Measurements from ENCODE around the gene CANT1. TPM values are rescaled to one million over a fixed set of nuclear protein-coding genes. Genes with fewer than 3 reads are reported as not detected.

Gene CANT1
- total RNA-seq, 1 experiment from 2014 or later: 97.1 TPM

DNA sequence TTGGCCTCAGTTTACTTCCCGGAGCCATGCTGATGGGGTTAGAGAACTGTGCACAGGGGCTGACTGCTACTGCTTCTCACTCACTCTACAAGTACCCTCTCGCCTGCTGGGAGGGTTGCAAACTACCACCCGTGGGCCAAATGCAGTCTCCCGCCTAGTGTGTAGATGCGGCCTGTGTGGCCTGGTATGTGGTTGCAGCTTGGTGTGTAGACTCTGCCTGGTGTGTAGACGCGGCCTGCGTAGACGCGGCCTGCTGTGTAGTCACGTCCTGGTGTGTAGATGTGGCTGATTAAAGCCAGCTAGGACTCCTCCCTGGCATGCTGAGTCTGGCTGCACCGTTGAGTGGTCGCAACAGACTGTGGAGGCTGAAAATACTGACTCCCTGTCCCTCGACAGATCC lies 7.3 kb downstream of the CANT1 start:
- Histone ChIP-seq H3K9me3 (ENCODE audit: control insufficient read depth in 1 of 2, insufficient read depth in 1 of 2, low read depth in 1 of 2, low read length in 2 of 2) (no peaks in the 10 kb centered on the region), H3K9me2 (ENCODE audit: insufficient read depth) (no peaks in the 10 kb centered on the region), H3K4me1 (ENCODE audit: control insufficient read depth in 1 of 2, insufficient read depth in 2 of 2, low read length in 2 of 2) (peaks cover 5 to 18% of the 10 kb centered on the region in 2 experiments; a peak in 3 of 4 replicates), H3K4me3 (replicated peaks in 1 of 2; ENCODE audit: low read depth in 1 of 2, low read length in 2 of 2) (no peak overlapping the region), H3K9ac (ENCODE audit: low read length) (no peak overlapping the region), H3K27me3 (ENCODE audit: insufficient read depth, low read length) (no peaks in the 10 kb centered on the region), H3K4me2 (ENCODE audit: low read length) (no peak overlapping the region), H2AFZ (ENCODE audit: low read depth, low read length, poor library complexity, severe bottlenecking) (no peak overlapping the region), H4K20me1 (ENCODE audit: insufficient read depth) (no peaks in the 10 kb centered on the region), H3K27ac (ENCODE audit: low read depth, low read length) (no peak overlapping the region), H3K36me3 (ENCODE audit: control insufficient read depth in 1 of 2, insufficient read depth in 2 of 2, low read length in 2 of 2) (peaks cover 18 to 19% of the 10 kb centered on the region in 2 experiments; a peak in 3 of 4 replicates), H3K79me2 (ENCODE audit: insufficient read depth, low read length) (peaks cover 85% of the 10 kb centered on the region)
- TF ChIP-seq, protein P1, sequence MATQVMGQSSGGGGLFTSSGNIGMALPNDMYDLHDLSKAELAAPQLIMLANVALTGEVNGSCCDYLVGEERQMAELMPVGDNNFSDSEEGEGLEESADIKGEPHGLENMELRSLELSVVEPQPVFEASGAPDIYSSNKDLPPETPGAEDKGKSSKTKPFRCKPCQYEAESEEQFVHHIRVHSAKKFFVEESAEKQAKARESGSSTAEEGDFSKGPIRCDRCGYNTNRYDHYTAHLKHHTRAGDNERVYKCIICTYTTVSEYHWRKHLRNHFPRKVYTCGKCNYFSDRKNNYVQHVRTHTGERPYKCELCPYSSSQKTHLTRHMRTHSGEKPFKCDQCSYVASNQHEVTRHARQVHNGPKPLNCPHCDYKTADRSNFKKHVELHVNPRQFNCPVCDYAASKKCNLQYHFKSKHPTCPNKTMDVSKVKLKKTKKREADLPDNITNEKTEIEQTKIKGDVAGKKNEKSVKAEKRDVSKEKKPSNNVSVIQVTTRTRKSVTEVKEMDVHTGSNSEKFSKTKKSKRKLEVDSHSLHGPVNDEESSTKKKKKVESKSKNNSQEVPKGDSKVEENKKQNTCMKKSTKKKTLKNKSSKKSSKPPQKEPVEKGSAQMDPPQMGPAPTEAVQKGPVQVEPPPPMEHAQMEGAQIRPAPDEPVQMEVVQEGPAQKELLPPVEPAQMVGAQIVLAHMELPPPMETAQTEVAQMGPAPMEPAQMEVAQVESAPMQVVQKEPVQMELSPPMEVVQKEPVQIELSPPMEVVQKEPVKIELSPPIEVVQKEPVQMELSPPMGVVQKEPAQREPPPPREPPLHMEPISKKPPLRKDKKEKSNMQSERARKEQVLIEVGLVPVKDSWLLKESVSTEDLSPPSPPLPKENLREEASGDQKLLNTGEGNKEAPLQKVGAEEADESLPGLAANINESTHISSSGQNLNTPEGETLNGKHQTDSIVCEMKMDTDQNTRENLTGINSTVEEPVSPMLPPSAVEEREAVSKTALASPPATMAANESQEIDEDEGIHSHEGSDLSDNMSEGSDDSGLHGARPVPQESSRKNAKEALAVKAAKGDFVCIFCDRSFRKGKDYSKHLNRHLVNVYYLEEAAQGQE (IDR thresholded peaks at IDR 0.05; ENCODE audit: low read depth): no peak
- no peak for TF ChIP-seq ELF1 (IDR thresholded peaks at IDR 0.05; ENCODE audit: borderline replicate concordance, low read depth)
- TF ChIP-seq RAD21 (IDR thresholded peaks at IDR 0.05; ENCODE audit: low read depth): no peak
- TF ChIP-seq ZNF274 (IDR thresholded peaks at IDR 0.05; ENCODE audit: low read depth, low read length): no peak
- TF ChIP-seq CEBPB (IDR thresholded peaks at IDR 0.05; ENCODE audit: low read depth): no peak
- no peak for TF ChIP-seq CBX3 (IDR thresholded peaks at IDR 0.05; ENCODE audit: low read depth)
- TF ChIP-seq FOSL1 (IDR thresholded peaks at IDR 0.05; ENCODE audit: low read depth): no peak
- TF ChIP-seq POLR2A (IDR thresholded peaks at IDR 0.05; ENCODE audit: borderline replicate concordance, extremely low read depth, insufficient read depth, insufficient read length): no peak
- TF ChIP-seq, protein P2, sequence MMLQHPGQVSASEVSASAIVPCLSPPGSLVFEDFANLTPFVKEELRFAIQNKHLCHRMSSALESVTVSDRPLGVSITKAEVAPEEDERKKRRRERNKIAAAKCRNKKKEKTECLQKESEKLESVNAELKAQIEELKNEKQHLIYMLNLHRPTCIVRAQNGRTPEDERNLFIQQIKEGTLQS (IDR thresholded peaks at IDR 0.05): no peak
- TF ChIP-seq POLR2AphosphoS5 (IDR thresholded peaks at IDR 0.05; ENCODE audit: low read depth, low read length): no peak
- TF ChIP-seq, protein P3, sequence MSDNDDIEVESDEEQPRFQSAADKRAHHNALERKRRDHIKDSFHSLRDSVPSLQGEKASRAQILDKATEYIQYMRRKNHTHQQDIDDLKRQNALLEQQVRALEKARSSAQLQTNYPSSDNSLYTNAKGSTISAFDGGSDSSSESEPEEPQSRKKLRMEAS (IDR thresholded peaks at IDR 0.05): no peak
- TF ChIP-seq SRF (IDR thresholded peaks at IDR 0.05; ENCODE audit: low read depth): no peak
- no peak for TF ChIP-seq SIN3A (IDR thresholded peaks at IDR 0.05; ENCODE audit: low read depth)
- no peak for TF ChIP-seq SP1 (IDR thresholded peaks at IDR 0.05; ENCODE audit: low read depth)
- no peak for DNase-seq (ENCODE audit: low read depth, low spot score)
- intact Hi-C loops (cut with micrococcal nuclease): no loop called here
- ChIA-PET CTCF (no interaction called here), RAD21 (ENCODE audit: low non-redundant PET in 1 of 2, low total read pairs in 2 of 2, uncharacterized antibody in 2 of 2, unreplicated experiment in 2 of 2) (no interaction called here), POLR2A (no interaction called here)
- no TSS peak for BruUV-seq (replicated peaks)
- no peak for ATAC-seq

All from HCT116 (cell line).